SKM-1 treated with dmso at 0.1 percent for 144 hours (cell line): ENCODE data around the gene LMLN.
"Not testable (repeated sequence)": the region's sequence is repeated elsewhere in the genome, so short reads cannot be mapped to it uniquely, and the experiment has no call there.

Experiments
- DNase-seq: peaks from one replicate; lab custom pipeline; 2025; ENCODE audit not compliant: unreplicated experiment; lab: John Stamatoyannopoulos, UW

Gene LMLN

GRCh38 chr3:197959891-197960693 lies at the start of gene LMLN:
LMLN (plus strand) TSS chr3:197960217; CDS start chr3:197960246, 29 bp downstream.
- DNase-seq = peak; percentile 90

GRCh38 chr3:197912741-197913476 lies 47.1 kb upstream of the LMLN start:
- DNase-seq = no peak

DNA sequence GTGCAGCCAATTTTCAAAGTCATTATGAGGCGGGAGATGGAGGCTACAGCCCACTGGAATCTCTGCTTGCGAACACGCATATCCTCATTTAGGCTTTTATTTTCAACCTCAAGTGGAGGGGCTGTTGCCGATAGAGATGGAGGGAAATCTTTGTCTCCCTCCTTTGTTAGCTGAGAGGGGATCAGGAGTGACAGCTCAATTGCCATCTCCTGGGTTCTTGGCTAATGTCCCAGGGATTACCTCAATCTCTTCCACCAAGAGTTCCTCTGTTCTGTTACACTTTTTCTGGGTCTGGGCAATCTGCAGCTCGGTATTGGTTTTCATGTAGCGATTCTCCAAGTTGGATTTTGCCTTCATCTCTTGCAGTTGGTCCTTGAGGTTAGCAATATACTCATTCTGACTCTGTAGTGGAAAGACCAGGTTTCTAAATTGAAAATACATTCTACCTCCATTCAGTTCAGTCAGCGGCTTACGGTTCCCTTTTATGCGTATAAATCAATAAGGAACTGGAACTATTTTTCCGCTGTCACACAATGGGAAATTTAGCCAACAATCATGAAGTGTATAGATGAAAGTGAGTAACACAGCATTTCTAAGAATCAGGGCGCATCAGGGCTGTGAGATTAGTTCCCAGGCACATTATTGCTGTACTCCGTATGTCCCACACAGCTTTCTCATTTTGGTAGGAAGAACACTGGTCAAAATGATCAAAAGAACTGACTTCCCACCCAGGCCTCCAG lies 46.2 kb upstream of the LMLN start:
- no peak for DNase-seq

DNA sequence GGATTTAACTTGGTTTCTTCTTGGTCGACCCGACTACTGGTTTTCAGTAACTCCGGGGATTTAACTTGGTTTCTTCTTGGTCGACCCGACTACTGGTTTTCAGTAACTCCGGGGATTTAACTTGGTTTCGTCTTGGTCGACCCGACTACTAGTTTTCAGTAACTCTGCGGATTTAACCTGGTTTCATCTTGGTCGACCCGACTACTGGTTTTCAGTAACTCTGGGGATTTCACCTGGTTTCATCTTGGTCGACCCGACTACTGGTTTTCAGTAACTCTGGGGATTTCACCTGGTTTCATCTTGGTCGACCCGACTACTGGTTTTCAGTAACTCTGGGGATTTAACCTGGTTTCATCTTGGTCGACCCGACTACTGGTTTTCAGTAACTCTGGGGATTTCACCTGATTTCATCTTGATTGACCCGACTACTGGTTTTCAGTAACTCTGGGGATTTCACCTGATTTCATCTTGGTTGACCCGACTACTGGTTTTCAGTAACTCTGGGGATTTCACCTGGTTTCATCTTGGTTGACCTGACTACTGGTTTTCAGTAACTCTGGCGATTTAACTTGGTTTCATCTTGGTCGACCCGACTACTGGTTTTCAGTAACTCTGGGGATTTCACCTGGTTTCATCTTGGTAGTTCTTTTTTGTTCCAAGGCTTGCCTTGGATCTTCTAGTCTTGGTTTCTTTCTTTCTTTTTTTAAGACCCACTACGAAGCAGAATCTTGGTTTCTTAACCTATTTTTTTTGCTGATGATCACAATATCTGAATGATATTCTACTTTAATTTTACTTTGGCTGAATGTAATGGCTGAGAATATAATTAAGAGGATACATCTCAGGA lies 38.4 kb upstream of the LMLN start:
- DNase-seq = not testable (repeated sequence)

DNA sequence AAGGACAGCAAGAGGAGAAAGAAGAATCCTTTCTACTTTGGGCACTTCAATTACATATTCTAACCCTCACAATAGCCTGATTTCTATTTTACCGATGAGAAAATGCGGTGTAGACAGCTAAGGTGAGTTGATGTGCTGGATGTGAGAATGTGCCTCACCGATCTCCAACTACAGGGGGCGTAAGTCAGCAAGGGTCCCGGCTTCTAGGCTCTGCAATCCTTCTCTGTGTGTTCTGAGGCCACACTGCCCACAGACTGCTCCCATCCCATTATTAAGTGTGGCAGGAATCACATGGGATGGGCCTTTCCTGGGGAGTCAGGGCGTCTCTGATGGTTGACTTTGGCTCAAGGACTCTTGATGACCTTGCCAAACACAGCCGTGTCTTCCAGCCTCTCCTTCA lies 33.6 kb upstream of the LMLN start:
- DNase-seq = no peak

DNA sequence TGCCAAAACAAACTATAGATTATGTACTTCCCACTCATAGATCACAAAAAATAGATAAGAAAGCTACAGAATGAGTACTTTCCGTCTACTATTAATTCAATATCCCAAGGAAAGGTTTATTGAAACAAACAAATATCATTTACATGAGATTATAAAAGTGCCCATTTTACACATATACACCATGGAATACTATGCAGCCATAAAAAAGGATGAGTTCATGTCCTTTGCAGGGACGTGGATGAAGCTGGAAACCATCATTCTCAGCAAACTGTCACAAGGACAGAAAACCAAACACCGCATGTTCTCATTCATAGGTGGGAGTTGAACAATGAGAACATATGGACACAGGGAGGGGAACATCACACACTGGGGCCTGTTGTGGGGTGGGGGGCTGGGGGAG lies 32.4 kb upstream of the LMLN start:
- not testable (repeated sequence) for DNase-seq

- DNase-seq = no peak
Observed at GRCh38 chr3:197936819-197937384, 23.1 kb upstream of the LMLN start.

DNA sequence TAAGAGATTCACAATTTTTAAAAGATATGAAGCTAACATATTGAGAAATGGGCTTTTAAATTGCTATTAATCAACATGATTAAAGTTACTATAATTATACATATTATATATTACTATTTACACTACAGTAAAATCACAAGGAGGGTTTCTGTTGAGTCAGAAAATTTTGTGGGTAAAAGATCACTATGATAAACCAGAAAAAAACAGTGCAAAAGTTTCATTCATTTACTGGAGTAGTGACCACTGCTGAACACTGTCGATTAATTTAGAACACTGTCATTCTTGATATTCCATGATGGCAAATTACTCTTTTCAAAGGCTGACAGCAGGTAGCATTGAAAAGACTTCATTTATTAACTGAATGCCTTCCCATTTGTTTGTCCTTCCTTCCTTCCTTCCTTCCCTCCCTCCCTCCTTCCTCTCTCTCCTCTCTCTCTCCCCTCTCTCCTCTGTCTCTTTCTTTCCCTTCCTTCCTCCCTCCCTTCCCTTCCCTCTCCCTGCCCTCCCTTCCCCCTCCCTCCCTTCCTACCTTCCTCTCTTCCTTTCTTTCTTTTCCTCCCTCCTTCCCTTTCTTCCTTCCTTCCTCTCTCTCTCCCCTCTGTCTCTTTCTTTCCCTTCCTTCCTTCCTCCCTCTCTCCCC lies 19.2 kb upstream of the LMLN start:
- no peak for DNase-seq

DNA sequence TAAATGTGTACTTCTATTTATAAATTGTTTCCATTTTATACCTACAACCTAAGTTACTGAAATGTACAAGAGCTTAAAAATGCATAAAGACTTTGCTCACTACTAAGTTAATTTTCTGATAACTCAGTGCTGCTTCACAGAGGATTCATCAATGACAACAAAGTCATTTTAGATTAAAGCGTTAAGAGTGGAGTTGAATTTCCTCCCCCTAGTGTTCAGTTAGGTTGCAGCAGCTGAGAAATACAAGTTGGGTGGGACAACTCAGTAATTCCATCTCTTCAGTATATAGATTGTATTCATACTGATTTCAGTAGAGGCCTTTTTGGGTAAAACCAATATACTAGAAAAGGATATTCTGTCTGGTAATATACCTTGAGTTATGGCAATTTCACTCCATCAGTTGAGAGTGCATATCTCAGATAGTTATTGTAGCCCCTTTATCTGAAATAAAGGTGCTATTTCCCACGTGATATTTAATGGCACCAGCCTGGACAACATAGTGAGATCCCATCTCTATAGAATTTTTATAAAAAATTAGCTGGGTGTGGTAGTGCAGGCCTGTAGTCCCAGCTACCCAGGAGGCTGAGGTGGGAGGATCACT lies 17.0 kb upstream of the LMLN start:
- peak; percentile 38 for DNase-seq

DNA sequence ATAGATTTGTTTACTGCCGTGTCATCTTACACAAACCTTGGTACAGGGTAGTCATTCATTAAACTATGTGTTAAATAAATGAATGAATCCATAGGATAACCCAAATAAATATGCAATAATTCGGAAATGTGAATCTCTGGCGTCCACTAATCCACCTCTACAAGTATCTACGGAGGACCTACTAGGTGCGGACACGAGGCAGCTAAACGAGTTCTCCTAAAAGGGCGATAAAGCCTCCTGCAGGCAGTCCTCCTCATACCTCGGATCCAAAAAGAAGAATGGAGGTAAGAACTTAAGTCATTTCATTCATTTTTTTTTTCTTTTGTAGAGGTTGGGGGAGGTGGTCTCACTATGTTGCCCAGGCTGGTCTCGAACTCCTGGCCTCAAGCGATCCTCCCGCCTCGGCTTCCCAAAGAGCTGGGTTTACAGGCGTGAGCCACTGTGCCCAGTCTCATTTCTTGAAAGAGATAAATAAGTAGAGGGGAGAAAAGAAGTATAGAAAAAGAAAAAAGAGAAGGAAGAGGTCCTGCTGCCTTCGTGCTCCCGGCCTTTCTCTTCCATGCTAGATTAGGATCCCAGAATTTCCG lies 10.7 kb upstream of the LMLN start:
- no peak for DNase-seq

- peak; percentile 93 for DNase-seq
Observed at GRCh38 chr3:197949778-197950676, 10.0 kb upstream of the LMLN start, which contains the start of gene RPL35A. RPL35A (plus strand) TSS chr3:197950190; CDS start chr3:197950968, 778 bp downstream.

GRCh38 chr3:197950677-197951061 lies 9.3 kb upstream of the LMLN start:
- DNase-seq = no peak

GRCh38 chr3:197951392-197951990 lies 8.5 kb upstream of the LMLN start:
- no peak for DNase-seq

DNA sequence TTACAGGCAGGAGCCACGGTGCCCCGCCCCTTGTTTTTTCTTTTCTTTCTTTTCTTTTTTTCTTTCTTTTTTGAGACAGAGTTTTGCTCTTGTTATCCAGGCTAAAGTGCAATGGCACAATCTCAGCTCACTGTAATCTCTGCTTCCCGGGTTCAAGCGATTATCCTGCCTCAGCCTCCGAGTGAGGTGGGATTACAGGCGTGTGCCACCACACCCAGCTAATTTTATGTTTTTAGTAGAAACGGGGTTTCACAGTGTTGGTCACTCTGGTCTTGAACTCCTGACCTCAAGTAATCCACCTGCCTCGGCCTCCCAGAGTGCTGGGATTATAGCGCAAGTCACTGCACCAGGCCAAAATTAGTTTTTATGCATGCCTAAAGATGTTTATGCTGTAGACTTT lies 7.6 kb upstream of the LMLN start:
- no peak for DNase-seq

DNA sequence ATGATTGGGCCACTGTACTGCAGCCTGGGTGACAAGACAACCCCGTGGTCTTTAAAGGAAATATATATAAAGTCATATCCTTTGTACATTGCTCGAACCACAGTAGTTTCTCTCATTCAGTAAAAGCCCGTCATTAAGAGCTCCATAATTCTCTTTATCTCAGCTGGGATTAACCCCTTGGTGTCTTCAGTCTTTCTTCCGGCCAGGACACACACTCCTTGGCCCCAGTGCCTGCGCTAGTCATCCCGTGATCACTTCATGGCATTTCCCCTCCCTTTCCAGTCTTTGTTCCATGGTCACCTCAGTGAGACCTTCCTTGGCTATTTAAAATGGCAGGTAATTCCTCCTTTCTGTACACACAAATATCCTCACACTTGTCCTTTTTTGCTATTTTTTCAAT lies 6.7 kb upstream of the LMLN start:
- no peak for DNase-seq

DNA sequence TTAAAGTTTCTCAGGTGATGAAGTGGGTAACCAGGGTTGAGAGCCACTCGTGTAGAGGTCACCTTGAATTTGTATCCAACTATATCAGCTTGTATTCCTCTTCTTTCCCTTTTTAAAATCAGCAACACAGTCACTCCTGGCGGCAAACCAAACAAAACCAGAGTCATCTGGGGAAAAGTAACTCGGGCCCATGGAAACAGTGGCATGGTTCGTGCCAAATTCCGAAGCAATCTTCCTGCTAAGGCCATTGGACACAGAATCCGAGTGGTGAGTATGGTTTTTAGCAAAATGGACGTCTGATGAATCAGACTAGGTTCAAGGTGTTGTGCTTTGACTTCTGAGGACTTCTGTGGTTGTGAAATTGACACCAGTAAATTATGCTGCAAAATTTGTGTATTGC lies 6.1 kb upstream of the LMLN start:
- DNase-seq = no peak

- DNase-seq = no peak
Observed at GRCh38 chr3:197955892-197956477, 4.0 kb upstream of the LMLN start.
